ENCODE measurements around the gene SLK.

- no peak for TF ChIP-seq EZH2 (IDR thresholded peaks at IDR 0.05; ENCODE audit: insufficient read depth, poor library complexity, severe bottlenecking)
- TF ChIP-seq EZH2phosphoT487 (IDR thresholded peaks at IDR 0.05; ENCODE audit: insufficient read depth, low read depth) = no peak
Observed at GRCh38 chr10:104021246-104021645, 54.3 kb downstream of the SLK start.

Data from GM23248 (cell line).